Nucleus accumbens (tissue), 56 donors: Measurements from ENCODE around the gene ZBTB44.
"Not testable (repeated sequence)": the region's sequence is repeated elsewhere in the genome, so short reads cannot be mapped to it uniquely, and the experiment has no call there.

Source experiments
- DNase-seq, 56 donors: peaks; one replicate each; lab custom pipeline; 2025; lab: John Stamatoyannopoulos, UW

Gene ZBTB44

GRCh38 chr11:130313383-130314183 is 1.1 kb downstream of the ZBTB44 start:
- DNase-seq: no peak

- no peak for DNase-seq
Measured at GRCh38 chr11:130312046-130312445, 2.7 kb downstream of the ZBTB44 start.

- DNase-seq: no peak
Measured at GRCh38 chr11:130310622-130311021, 4.1 kb downstream of the ZBTB44 start.

GRCh38 chr11:130308886-130309285 is 5.8 kb downstream of the ZBTB44 start:
- DNase-seq: no peak

- DNase-seq: no peak
Measured at GRCh38 chr11:130308059-130308458, 6.7 kb downstream of the ZBTB44 start.

- no peak for DNase-seq
Measured at GRCh38 chr11:130304651-130305050, 10.1 kb downstream of the ZBTB44 start.

- DNase-seq: no peak
Measured at GRCh38 chr11:130301002-130301401, 13.7 kb downstream of the ZBTB44 start.

GRCh38 chr11:130300567-130300966 is 14.2 kb downstream of the ZBTB44 start:
- DNase-seq: no peak

- DNase-seq: no peak
Measured at GRCh38 chr11:130299978-130300377, 14.7 kb downstream of the ZBTB44 start.

- DNase-seq: no peak
Measured at GRCh38 chr11:130295657-130296056, 19.1 kb downstream of the ZBTB44 start.

GRCh38 chr11:130282111-130282510 is 32.6 kb downstream of the ZBTB44 start:
- DNase-seq: no peak

GRCh38 chr11:130281341-130281740 is 33.4 kb downstream of the ZBTB44 start:
- not testable (repeated sequence) for DNase-seq

- DNase-seq: no peak
Measured at GRCh38 chr11:130279989-130280388, 34.7 kb downstream of the ZBTB44 start.

GRCh38 chr11:130278745-130279144 is 36.0 kb downstream of the ZBTB44 start:
- no peak for DNase-seq

- no peak for DNase-seq
Measured at GRCh38 chr11:130278151-130278550, 36.6 kb downstream of the ZBTB44 start.

- DNase-seq: no peak
Measured at GRCh38 chr11:130272336-130272735, 42.4 kb downstream of the ZBTB44 start.

GRCh38 chr11:130269326-130269943 is 45.3 kb downstream of the ZBTB44 start:
- DNase-seq: no peak

- no peak for DNase-seq
Measured at GRCh38 chr11:130263351-130263750, 51.4 kb downstream of the ZBTB44 start.

GRCh38 chr11:130262424-130262823 is 52.3 kb downstream of the ZBTB44 start:
- DNase-seq: no peak

GRCh38 chr11:130261571-130261970 is 53.1 kb downstream of the ZBTB44 start:
- no peak for DNase-seq

- no peak for DNase-seq
Measured at GRCh38 chr11:130260742-130261141, 54.0 kb downstream of the ZBTB44 start.

GRCh38 chr11:130260080-130260627 is 54.6 kb downstream of the ZBTB44 start:
- no peak for DNase-seq
